ENCODE measurements around the gene SYNE2.

SYNE2 gene

DNA sequence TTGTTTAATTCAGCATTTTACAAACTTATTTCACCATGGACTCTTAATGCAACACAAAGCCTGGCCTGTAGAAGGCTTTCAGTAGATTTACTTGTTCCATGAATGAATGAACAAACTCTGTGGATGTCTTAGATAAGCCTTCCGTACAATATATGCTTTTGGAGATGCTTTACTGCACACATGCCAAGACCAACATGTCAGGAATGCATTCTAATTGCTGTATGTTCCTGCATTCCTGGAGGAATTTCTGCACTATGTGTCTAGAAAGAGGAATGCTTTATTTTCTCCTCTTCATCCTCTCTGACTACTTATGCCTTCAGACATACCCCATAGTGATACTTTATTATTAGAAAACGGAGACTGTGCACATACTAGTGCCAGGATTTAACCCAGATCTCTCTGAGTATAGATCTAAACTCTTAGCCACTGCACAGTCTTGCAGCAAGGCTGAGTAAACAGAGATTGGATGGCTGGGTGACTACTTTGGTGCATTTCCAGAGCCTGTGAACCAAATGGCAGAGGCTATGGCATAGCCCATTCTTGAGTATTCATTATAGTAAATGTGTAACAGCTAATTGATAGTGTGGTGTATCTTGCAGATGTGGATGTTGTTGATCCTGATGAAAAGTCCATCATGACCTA, 108.2 kb downstream of the SYNE2 start:
- DNase-seq, result no peak

DNA sequence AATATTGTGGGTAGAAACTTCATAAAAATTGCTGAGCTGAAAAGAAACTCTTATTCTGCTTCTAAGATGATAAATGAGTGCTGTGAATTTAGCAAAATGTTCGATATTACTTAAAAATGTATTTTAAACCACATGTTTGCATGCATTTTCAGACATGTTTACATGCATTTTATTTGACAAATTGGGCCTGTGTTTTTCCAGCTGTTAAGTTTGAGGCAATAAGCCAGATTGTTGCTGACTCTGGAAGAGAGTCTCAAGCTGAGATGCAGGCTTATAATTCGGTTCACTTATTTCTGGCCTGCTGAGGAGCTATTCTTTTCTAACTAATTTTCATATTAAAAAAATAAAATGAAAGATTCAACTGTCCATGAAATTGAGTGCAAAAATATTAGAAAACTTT, 110.1 kb downstream of the SYNE2 start:
- no peak for DNase-seq

DNA sequence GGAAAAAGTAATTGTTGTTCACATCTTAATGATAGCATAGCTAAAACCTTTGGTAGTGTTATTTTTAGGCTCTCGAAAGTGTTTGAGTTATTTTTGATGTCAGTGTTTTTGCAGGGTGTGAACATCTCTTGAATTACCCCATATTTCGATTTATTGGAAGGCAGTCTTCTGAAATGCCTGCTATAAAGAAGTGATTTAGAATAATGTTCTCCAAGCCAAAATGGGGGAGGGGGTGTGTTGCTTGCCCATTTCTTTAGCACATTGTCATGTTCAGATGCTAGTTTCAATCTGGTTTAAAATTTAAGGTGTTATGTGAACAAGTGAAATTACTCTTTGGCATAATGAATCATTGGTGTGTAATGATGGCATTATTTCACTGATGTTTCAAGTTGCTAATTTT, 110.6 kb downstream of the SYNE2 start:
- no peak for DNase-seq

DNA sequence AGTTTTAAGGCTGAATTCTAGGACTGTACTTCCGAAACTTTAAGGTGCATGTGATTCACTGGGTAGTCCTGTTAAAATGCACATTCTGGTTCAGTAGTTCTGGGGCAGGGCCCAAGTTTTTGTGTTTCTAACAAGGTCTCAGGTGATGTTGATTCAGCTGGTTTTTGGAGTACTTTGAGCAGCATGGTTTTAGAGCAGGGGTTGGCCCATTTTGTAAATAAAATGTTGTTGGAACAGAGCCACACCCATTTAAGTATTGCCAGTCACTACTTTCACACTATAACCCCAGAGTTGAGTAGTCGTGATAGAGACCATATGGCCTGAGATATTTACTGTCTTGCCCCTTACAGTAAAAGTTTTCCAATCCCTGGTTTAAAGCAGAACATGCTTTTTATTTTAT, 111.3 kb downstream of the SYNE2 start:
- DNase-seq, result peak; percentile 40

- no peak for DNase-seq
Measured at GRCh38 chr14:63966407-63966806, 113.6 kb downstream of the SYNE2 start.

DNA sequence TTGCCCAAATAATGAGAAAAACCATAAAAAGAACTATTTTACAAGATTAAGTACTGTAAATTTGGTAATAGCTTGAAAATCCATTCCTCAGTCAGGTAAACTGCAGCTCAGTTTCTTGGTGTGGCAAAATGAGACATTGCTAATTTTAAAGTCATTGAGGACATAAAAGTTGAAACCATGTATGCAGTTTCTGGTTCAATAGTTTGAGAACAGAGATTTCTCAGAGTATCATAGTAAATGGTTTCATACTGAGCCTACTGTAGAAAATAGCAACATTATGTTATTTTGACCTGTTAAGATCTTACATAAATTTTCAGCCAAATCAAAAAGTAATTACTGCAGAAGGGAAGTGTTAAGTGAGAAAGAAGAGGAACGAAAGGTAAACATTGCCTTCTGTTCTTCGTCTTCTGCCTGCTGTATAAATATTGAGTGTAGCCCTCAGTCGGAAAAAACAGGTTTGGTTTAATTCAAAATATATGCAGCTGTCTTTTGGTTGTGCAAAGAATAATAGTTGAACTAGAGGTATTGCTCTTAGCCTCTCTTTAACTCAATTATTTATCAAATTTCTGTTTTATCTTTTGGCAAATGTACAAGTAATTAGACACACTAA, 119.6 kb downstream of the SYNE2 start:
- peak; percentile 31 for DNase-seq

- DNase-seq, result no peak
Measured at GRCh38 chr14:63974176-63974575, 121.4 kb downstream of the SYNE2 start.

DNA sequence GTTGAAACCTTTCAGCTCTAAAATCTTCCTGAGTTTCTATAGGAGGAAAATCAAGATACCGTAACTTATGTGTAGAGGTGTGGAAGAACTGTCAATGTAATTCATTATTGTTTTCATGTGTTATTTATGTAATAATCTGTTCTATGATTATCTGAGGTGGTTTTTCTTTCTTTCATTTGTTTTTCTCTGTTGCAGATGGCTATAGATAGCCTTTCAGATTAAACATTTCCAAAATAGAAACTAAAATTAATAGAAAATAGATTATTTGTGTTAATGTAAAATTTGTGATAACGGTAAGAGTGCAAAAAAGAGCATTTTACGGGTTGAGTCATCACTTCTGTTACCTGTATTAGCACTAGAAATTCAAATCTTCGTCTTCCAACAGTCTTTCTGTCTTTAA, 128.8 kb downstream of the SYNE2 start:
- DNase-seq, result no peak

DNA sequence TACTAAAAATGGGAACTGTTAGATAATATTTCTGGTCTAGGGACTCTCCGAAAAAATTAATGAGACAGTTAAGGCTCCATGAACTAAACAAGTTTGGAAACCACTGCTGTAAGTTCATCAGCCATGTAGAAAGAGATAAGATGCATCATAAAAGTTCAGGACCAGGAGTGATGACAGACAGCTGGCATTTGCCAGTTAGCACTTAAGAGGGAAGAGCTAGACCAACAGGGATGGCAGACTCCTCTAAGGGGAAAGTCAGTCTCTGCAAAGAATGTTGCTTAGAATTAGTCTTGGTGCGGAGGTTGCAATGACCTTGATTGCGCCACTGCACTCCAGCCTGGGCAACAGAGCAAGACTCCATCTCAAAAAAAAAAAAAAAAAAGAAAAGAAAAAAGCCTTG, 129.4 kb downstream of the SYNE2 start:
- no peak for DNase-seq

- DNase-seq, result no peak
Measured at GRCh38 chr14:63982629-63983028, 129.8 kb downstream of the SYNE2 start.

- DNase-seq, result no peak
Measured at GRCh38 chr14:63986789-63987533, 134.2 kb downstream of the SYNE2 start.

- DNase-seq, result no peak
Measured at GRCh38 chr14:63988579-63988978, 135.8 kb downstream of the SYNE2 start.

DNA sequence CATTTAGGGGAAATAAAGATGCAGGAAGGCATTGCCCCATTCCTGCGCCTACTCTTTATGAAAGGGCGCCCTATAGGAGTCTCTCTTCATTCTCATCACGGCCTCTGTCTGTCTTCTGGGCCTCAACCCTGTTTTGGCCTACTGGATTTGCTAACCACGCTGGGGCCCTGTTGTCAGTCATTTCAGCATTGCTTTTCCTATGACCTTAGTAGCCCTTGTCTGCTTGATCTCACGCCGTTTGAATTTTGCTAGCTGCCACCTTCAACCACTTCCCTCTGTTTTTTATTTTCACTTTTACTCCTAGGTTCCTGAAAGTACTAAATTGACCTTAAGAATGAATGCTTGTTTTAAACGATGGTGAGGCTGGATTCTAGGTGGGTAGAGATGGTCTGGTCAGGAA, 139.0 kb downstream of the SYNE2 start:
- DNase-seq, result no peak

DNA sequence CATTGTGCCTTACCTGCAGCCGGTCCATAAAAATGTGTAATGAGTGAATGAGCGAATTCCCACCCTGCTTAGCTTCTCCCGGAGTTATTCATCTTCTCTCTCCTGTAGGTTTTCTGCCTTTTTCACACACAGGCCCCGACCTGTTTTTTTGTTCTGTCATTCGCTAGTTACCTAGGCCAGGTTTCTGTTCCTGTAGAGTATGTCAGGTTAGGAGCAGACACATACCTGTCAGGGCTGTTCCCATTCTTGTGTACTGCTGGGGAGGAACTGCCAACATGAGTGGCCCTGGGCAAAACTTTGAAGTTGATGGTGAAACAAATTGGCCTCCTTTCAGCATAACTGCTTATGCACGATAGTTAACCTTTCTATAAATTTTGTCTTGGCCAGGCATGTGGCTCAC, 140.1 kb downstream of the SYNE2 start:
- DNase-seq, result no peak

- DNase-seq, result no peak
Measured at GRCh38 chr14:63993992-63994391, 141.2 kb downstream of the SYNE2 start.

- no peak for DNase-seq
Measured at GRCh38 chr14:63995285-63995684, 142.5 kb downstream of the SYNE2 start.

GRCh38 chr14:63996016-63996415, 143.2 kb downstream of the SYNE2 start:
- no peak for DNase-seq

DNA sequence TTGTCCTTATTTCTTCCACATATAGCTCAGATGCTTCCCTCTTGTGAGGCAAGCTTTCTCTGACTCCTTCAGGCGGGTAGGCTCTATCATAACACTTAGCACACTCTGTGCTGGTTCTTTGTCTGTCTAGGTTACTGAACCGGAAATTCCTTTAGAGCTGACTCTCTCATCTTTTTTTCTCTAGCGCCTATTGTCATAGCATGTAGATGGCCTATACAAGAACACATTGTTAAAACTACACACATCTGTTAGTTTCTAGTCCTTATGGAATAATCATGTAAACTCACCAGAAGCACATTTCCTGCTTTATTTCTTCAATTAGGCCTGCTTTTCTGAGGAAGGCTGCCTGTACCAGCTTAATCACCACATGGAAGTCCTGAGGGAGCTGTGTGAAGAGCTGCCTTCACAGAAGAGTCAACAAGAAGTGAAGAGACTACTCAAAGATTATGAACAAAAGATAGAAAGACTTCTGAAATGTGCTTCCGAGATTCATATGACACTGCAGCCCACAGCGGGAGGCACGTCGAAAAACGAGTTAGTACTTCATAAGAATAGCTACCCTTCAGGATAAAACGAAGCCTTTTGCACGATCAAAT, 143.9 kb downstream of the SYNE2 start:
- DNase-seq, result no peak

DNA sequence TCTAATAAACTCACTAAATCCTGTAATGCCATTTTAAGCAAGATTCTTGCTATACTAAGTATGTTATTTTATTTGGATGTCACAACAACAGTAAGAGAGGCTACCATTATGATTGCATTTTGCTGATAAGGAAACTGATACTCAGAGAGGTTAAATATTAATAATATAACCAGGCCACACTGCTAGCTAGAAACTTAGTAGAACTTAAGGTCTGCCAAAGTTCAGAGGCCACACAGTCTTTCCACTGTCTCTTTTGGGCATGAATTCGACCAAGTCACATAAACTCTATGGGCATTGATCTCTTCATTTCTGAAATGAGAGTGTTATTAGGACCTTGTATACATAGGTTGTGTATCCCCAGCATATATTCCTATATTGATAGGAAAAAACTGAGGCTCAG, 147.9 kb downstream of the SYNE2 start:
- no peak for DNase-seq

GRCh38 chr14:64005822-64006221, 153.0 kb downstream of the SYNE2 start:
- DNase-seq, result no peak

DNA sequence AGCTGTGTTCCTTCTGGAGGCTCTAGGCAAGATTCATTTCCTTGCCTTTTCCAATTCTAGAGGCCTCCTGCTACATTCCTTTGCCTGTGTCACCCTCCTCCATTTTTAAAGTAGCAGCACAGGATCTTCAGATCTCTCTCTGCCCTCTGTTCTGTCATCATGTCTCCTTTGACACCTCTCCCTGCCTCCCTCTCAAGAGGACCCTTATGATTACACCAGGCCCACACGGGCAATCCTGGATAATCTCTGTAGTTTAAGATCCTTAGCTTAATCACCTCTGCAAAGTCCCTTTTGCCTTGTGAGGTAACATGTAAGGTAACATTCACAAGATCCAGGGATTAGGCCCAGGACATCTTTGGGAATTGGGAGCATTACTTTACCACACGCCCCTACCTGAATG, 155.2 kb downstream of the SYNE2 start:
- DNase-seq, result no peak

GRCh38 chr14:64012003-64012402, 159.2 kb downstream of the SYNE2 start:
- no peak for DNase-seq

DNA sequence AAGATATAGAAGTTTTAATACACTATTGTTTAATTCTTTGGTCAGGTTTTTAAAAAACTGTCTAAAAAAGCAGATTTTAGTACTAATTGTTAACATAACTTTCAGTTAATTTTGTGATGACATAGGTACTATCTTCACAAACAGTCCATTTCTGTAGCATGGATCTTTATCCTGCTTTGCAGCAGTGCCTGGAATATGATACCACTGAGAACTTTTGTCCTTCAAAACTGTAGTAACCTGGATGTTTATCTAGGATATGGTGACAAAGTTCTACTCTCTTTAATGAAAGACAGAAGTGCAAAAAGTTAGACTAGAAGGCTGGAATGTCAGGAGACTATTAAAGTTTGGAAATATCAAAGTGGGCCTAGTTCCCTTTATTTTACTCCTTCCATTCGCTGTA, 159.9 kb downstream of the SYNE2 start:
- no peak for DNase-seq

DNA sequence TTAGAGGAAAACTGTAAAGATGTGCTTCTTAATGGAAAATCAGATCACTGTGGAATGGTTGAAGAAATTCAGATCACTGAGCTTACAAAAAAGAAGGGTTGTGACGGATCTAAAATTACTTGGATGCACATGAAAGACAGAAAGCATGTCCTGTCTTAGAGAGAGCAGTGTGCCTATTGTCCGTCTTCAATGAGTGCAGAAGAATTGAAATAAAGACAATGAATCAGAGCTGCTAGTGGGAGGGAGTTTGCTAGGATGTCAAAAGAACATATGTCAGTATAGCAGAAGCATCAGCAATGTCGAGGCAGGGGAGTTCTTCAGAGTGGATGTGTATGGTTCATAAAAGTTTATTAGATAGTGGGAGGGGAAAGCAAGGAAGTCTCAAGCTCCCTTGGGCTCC, 172.7 kb downstream of the SYNE2 start:
- DNase-seq, result no peak
